ENCODE data around the gene RIN3.
"Not testable (repeated sequence)": the region's sequence is repeated elsewhere in the genome, so short reads cannot be mapped to it uniquely, and the experiment has no call there.

The RIN3 gene

GRCh38 chr14:92675976-92676375, 162.4 kb downstream of the RIN3 start:
- DNase-seq, result no peak

GRCh38 chr14:92676403-92677086, 163.0 kb downstream of the RIN3 start:
- DNase-seq, result no peak

DNA sequence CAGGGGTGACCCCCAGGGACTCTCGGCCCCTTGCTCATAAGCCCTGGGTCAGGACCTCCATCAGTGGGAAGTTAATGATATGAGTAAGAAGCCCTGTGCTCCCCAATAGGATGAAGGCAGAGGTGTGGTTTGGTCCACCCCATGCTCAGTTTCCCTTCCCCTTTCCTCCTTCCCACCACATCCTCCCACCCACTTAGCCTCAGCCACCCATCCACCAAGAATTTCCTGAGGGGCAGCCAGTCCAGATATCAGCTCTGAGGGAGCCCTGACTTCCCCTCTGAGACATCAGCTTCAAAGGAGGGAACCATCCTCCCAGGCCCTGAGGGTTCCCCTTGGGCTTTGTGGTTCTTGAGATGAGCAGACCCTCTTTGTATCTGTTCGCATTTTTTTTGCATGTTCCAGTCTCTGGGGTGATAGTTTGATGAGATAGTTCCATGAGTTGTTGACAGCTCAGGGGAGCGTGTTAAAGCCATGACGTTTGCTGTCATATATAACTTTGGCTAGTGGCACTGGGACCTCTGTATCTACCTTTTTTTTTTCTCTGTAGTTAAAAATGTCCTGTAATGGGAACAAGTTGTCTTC, 163.6 kb downstream of the RIN3 start:
- DNase-seq, result no peak

GRCh38 chr14:92677955-92678354, 164.4 kb downstream of the RIN3 start:
- no peak for DNase-seq

DNA sequence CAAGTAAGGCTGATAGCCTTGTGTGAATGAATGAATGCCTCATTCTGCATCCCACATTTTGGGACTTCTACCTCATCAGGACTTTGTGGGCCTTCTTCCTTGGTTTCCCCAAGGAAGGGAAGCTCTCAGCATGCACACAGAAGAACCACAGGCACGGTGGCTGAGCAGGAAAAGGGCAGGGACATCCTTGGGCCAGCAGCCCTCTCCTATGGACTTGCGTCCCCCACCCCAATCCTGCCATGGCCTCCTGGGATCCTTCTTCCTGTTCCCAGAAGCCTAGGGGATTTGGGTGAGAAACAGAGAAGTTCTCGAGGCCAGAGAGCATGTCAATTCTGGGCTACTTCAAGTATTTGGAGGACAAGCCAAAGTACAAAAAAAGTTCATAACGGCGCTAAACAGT, 165.2 kb downstream of the RIN3 start:
- DNase-seq, result no peak

DNA sequence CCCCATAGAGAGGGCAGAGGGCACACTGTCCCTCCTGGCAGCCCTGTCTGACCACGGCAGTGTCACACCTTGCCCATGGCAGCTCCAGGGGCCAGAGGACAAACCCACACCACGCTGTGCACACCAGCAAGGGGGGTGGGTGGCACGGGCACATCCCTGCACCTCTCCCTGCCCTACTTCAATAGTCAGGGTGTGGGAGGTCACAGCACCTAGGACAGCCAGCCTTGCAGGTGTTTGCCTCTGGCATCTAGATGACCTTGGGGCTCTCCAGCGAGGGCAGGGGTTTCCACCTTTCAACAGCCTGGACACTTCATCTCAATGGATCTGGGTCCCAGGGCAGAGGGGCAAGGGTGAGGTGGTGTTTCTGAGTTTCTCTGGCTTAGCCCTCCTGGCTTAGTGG, 165.7 kb downstream of the RIN3 start:
- DNase-seq, result no peak

DNA sequence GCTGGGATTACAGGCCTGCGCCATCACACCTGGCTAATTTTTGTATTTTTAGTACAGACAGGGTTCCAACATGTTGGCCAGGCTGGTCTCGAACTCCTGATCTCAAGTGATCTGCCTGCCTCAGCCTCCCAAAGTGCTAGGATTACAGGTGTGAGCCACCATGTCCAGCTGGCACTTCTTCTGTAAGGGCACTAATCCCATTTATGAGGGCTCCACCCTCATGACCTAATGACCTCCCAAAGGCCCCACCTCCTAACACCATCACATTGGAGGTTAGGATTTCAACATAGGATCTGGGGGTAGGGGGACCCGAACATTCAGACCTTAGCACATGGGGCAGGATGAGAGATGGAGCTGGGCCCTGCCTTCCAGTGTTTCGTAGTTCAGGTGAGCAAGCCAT, 166.7 kb downstream of the RIN3 start:
- DNase-seq, result not testable (repeated sequence)

- DNase-seq, result peak; percentile 61
Observed at GRCh38 chr14:92680781-92681650, 167.4 kb downstream of the RIN3 start.

- DNase-seq, result no peak
Observed at GRCh38 chr14:92683041-92683440, 169.5 kb downstream of the RIN3 start.

DNA sequence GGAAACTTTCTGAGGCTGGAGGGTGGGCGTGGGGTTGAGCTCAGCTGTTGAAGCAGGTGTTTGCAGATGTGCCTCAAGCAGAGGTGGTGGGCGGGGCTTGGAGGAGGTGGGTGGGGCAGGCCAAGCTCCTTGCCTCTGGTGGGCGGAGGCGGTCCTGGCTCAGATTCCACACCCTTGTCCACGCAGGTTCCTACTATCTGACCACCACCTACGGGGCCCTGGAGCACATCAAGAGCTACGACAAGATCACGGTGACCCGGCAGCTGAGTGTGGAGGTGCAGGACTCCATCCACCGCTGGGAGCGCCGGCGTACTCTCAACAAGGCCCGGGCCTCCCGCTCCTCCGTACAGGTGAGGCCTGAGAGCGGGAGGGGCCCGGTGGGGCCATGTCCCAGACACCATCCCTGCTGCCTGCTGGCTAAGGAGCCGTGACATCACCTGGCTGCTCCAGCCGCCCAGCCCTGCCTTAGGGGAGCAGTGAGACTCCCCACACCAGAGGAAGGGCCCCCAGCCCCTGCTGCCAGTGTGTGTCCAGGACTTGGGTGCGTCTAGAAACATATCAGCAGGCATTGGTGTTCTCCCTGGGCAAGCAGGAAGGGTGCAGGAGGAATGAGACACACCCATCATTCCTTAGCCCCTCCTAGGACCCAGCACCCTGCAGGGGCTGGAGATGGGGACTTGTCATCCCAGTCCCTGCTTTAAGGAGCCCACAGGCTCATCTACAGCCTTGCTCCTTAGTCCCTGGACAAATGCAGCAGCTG, 171.4 kb downstream of the RIN3 start:
- DNase-seq, result no peak

DNA sequence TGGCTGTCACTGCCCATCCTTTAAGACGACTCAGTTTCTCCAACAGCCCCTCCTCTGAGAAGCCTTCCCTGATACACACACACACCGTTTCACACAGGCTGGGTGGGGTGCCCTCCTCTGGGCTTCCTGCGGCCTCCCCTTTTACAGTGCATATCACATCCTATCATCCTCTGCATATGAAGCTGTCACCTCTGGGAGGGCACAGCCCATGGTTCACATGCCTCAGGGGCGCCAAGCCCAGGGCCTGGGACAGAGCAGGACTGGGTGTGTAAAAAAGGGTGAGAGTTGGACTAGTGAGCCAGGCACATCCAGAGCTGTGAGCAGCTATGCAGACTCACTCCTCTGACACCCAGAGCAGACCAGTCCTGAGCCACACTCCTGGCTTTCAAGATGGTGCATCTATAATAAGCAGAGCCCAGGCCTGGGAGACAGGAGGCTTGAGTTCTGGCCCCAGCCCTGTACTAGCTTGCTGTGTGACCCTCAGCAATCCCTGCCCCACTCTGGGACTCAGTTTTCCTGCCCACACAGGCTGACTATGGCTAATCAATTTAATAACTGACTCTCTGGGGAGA, 172.3 kb downstream of the RIN3 start:
- DNase-seq, result no peak

- no peak for DNase-seq
Observed at GRCh38 chr14:92686411-92686899, 172.9 kb downstream of the RIN3 start.

DNA sequence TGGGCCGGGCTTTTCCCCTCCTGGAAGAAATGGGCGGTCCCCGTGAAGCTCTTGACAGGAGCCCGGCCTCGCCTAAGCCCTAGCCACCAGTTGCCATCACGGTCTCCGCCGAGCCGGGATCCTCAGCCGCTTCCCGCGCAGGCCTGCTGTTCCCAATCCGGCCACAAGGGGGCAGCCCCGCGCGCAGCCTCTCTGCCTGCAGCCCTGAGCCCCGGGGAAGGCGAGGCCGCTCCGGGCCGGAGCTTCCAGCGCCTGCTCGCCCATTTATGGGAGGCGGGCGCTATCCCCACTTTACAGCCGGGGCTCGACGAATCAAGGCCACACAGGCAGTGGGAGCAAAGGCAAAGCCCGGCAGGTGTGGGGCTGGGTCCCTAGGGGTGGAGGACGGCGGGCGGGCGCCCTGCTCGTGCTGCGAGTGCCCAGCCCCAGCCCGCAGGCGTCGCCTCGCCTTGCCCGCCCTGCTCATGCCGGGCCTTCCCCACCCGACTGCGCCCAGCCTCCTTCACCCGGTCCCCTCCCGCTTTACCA, 173.4 kb downstream of the RIN3 start:
- peak; percentile 52 for DNase-seq

DNA sequence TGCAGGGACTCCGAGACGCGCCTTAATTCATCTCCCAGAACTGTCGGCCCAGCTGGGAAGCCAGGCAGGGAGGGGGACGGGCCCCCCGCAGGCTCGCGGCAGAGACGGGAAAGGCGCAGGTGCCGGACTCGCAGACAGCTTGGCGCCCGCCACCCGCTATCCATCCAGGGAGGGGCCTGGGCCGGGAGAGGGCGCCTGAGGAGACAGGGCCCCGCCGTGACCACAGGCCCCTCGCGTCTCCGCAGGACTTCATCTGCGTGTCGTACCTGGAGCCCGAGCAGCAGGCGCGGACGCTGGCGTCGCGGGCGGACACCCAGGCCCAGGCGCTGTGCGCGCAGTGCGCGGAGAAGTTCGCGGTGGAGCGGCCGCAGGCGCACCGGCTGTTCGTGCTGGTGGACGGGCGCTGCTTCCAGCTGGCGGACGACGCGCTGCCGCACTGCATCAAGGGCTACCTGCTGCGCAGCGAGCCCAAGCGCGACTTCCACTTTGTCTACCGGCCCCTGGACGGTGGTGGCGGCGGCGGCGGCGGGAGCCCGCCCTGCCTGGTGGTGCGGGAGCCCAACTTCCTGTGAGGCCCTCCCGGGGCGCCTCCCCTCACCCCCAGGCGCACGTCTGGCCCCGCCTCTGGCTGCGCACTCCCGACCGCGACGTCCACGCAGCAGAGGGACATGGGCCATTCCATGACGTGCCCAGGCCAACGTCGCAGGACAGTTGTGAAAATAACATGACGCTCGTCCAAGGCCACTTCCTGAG, 174.3 kb downstream of the RIN3 start:
- DNase-seq, result no peak

DNA sequence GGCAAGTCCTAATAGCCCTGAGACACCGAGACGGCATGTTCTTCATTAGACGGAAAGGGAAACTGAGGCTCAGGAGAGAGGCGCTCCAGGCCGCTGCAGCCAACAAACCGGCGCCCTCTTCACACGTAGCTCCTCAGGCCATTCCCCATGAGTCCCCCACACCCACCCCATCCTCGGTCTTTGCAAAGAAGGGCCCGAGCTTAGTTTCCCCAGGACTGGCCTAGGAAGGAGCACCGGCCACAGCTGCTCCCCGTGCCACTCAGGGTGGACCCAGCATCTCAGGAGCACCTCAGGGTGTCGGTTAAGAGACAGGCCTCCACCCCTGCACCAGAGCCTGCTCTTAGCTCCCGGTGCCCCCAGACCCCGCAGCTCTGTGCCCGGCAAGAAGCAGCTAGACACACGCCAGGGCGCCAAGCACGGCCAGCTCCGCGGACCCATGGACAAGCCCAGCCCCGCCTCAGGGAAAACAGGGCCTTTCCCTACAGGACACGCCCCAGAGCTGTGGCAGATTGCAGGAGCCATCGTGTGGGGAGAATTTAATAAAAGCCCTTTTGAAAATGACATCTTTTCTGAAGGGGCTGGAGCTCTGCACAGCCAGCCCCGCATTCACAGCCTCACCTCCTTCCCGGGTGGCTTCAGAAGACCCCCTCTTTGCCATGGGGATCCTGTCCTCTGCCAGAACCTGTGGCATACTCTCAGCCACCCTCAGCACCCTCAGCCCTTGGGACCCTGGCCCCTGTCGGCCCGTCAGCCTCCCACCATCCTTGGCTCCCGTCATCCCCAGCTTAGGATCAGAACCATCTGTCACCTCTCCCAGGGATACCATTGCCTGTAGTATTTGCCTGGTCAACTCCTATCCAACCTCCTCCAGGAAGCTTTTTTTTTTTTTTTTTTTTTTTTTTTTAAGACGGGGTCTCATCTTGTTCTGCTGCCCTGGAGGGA, 175.1 kb downstream of the RIN3 start:
- DNase-seq, result no peak

- DNase-seq, result no peak
Observed at GRCh38 chr14:92690171-92691011, 176.8 kb downstream of the RIN3 start.

DNA sequence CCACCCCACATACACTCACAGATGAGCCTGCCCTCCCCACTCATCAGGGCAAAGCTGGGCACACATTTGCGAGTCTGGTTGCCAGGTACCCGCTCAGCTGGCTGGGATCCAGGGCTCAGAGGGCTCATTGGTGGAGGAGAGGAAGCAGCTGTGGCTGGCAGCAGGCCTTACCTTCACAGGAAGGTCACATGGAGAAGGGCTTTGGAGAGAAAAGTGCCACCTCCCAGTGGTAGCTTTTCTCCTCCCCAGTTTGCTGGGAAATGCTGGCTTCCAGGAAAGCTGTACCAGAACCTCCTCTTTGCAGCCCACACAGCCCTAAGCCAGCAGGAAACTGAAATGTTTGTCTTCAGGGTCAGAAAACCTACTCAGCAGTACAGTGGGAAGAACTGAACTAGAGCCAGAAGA, 179.2 kb downstream of the RIN3 start:
- peak; percentile 34 for DNase-seq

DNA sequence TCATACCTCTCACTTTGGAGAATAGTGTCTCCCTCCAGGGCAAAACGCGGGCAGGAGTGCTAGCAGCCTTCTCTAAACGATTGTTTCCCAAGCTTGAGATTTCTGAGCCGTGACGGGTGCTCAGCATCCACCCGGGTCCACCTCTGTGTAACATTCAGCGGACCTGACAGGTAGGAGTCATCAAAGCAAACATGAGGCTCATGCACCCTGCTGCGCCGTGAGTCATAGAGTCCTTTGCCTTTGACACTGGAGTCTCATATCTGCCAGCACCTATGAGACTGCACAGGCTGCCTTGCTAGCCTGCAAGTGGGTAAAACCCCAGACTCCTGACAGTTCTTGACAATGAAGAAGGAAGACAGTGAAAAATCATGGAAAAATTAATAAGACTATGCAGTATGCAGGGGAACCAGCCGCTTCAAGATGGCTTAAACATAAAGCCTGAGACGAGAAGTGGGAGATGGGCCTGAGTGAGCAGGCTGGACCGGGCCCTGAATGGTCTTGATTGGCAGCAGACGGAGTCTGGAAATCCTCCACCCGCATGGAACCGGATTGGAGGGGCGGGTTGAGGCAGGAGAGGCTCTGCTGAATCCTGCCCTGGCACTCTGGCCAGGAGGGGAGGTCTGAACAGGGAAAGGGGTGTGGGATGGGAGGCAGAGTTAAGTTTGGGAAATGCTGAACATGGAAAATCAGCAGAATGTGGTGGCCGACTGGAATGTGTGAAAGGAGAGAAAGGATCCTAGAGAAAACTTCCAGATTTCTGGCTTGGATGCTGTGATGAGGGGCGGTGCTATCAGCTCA, 180.6 kb downstream of the RIN3 start:
- no peak for DNase-seq

DNA sequence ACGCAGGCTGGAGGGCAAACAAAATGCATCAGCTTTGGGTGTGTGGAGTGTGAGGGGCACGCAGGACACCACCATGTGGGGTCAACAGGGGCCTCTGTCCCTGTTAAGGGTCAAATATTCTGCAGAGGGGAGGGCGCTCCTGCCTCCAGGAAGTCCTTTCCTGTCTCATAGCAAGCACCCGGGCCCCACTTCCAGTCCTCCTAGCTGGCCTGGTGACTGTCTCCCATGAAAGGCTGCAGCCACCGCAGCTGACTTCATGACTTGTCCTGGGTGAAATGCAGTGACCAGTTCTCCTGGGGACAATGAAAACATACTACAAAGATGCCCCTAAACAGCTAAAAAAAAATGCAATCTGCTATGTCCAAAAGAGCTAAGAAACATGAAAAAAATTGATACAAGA, 181.2 kb downstream of the RIN3 start:
- DNase-seq, result no peak

Data from central memory CD4-positive, alpha-beta T cell (primary cell).